Inflammatory macrophage treated with lipopolysaccharide for 4 hours (primary cell): ENCODE measurements around the gene SCYGR8.
"Not testable (repeated sequence)": the region's sequence is repeated elsewhere in the genome, so short reads cannot be mapped to it uniquely, and the experiment has no call there.

Source experiments
- DNase-seq: peaks from one replicate; pipeline ENCODE4 v3.0.0-alpha.2; 2020

The SCYGR8 gene, protein sequence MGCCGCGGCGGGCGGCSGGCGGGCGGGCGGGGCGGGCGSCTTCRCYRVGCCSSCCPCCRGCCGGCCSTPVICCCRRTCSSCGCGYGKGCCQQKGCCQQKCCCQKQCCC

DNA sequence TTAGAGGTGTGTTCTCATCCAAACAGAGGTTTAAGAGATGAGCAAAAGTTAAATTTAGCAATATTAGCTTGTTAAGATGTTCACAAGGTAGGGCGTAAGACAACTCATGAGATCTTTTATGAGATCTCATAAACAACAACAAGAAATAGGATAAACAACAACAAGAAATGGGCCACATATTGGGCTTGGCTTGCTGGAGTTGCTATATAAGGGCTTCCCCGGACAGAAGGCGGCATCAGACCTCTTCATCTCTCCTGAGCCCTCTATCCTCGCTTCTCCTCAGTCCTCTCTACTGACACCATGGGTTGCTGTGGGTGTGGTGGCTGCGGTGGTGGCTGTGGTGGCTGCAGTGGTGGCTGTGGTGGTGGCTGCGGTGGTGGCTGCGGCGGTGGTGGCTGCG is at the start of gene SCYGR8:
Gene SCYGR8, plus strand, starts transcription at position 301 of the 400 bp plus-strand sequence. Its CDS starts 0 bp downstream, at position 301.
- DNase-seq, result no peak

DNA sequence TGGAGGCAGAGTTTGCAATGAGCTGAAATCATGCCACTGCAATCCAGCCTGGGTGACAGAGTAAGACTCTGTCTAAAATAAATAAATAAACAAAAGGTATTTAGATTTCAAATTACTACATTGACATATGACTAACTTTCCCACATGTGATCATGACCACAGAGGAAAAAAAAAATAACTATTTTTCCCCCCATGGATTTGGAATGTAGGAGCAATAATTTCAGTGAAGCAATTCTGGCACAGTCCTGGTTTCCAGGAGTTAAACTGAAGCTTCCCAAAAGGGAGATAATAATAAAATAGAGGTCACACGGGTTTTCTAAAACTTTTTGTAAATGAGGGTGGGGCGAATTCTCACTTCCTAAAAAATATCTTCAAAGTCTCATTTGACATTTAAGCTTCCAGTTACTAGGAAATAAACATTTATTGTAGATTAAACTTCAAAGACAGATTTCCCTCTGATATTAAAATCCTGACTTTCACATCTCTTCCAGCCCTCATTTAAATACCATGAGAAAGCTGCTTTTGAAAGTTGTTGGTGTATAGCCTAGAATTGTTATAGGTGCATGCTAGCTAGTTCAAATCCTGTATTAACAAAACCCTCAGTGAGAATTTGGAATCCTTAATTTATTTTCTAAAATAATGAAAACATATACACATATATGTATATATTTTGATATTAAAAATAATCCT is 48.6 kb upstream of the SCYGR8 start:
- DNase-seq, result no peak

DNA sequence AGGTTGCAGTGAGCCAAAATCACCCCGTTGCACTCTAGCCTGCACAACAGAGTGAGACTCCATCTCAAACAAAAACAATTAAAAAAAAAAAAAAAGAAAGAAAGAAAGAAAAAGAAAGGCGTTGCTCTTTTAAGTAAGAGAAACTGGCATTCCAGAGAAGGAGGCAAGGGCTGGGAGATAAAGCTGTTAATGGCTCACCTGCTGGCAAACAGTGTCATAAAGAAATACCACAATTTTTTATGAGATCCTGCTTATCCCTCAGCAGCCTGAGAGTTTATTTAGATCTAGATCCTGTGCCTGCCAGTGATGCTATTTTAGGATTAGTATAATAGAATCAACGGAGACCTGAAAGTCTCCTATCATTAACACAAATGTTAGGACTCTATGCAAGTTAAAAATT is 44.1 kb upstream of the SCYGR8 start:
- DNase-seq, result no peak

DNA sequence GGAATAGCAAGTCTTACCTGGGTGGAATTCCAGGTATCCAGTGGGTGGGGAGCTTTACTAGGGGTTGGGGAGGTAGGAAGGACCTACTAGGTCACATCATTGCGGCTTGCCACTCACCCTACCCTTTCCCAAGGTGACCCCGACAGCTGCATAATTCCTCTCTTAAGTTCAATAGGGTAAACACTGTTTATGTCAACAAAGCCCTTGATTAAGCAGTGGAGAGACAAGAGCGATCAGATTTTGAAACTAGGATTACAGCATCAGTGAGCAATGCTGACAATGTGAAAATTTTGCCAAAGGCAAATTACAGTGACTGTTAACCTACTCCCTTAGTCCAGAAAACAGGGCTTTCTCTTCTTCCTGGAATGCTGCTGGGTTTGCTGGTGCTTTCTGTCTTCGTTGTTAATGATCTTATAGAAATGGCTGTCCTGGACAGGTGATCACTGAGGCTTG is 42.4 kb upstream of the SCYGR8 start:
- no peak for DNase-seq

DNA sequence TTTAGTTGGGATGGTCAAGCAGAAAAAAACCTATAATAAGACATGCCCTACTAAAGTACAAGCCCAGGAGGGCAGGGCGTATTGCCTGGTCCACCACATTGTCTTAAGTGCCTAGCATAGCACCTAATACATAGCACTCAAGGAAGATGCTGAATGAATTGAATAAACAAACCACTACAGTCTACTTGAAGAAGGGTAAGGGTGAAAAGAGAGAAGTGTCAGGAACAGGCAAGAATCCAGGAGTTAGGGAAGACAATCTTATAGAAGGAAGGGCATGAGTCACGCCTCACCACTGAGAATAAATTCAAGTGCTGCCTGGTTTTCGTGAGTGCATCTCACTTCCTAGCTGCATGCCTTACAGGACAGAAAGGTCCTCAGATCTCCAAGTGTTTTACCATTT is 41.7 kb upstream of the SCYGR8 start:
- no peak for DNase-seq

DNA sequence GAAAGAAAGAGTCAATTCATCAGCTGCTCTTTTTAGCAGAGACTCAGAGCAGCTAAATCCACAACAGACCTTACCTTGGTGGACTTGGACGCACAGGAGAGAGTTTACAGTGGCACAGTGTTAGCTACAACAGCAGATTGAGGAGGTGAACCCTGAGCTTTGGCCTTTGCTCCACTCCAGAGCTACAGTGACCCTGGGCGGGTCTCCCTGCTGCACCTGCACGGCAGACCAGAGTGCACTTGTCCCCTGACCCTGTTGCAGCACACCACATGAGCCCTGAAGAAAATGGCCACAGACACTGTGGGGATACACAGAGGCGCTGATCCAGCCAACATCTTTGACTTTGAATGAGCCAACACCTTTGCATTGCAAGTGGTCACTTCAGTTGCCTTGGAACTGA is 38.8 kb upstream of the SCYGR8 start:
- no peak for DNase-seq

DNA sequence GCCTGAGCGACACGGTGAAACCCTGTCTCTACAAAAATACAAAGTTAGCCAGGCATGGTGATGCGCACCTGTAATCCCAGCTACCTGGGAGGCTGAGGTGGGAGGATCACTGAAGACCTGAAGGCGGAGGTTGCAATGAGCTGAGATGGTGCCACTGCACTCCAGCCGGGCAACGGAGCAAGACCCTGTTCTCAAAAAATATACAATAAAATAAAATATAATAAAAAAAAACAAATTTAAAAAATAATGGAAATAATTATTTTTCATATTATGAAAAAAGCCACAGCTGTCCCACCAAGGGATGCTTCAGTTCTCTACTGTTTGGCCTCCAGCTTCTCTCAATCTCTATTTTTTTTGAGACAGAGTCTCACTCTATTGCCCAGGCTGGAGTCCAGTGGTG is 38.3 kb upstream of the SCYGR8 start:
- DNase-seq, result no peak

DNA sequence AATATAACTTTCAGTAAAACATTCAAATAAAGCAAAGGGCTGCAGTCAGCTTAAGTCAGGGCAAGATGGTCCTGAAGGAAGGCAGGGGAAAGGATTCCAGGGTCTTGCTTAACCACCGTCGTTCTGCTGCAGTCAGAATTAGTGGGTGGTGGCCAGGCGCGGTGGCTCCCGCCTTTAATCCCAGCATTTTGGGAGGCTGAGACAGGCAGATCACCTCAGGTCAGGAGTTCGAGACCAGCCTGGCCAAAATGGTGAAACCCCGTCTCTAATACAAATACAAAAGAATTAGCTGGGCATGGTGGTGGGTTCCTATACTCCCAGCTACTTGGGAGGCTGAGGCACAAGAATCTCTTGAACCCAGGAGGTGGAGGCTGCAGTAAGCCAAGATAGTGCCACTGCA is 34.7 kb upstream of the SCYGR8 start:
- DNase-seq, result no peak

DNA sequence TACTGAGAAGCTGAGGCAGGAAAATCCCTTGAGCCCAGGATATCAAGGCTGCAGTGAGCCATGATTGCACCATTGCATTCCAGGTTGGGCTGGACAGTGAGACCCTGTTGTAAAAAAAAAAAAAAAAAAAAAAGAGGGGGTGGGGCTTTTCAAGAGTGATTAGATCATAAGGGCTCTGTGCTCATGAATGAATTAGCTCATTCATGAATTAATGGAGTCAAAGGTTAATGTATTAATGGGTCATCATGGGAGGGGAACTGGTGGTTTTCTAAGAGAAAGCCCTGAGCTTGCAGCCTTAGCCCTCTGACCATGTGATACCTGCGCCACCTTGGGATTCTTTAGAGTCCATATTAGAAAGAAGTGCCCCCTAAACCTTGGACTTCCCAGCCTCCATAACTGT is 32.4 kb upstream of the SCYGR8 start:
- DNase-seq, result no peak

DNA sequence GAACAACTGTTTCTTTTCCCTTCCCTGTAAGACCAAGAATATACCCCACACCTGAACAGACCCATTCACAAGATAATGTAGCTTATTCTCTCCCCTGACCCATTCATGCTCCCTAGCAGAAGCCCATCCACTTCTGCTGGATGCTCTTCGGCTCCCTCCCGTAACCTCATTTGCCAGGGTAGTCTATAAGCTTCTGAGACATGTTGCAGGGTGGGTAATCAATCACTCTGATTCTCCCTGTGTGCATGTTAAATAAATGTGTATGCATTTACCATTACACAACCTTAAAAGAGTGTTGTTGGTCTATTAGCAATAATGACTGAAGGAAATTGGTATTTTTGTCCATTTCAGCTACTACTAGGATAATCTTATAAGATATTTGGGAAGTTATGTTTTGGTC is 29.2 kb upstream of the SCYGR8 start:
- no peak for DNase-seq

DNA sequence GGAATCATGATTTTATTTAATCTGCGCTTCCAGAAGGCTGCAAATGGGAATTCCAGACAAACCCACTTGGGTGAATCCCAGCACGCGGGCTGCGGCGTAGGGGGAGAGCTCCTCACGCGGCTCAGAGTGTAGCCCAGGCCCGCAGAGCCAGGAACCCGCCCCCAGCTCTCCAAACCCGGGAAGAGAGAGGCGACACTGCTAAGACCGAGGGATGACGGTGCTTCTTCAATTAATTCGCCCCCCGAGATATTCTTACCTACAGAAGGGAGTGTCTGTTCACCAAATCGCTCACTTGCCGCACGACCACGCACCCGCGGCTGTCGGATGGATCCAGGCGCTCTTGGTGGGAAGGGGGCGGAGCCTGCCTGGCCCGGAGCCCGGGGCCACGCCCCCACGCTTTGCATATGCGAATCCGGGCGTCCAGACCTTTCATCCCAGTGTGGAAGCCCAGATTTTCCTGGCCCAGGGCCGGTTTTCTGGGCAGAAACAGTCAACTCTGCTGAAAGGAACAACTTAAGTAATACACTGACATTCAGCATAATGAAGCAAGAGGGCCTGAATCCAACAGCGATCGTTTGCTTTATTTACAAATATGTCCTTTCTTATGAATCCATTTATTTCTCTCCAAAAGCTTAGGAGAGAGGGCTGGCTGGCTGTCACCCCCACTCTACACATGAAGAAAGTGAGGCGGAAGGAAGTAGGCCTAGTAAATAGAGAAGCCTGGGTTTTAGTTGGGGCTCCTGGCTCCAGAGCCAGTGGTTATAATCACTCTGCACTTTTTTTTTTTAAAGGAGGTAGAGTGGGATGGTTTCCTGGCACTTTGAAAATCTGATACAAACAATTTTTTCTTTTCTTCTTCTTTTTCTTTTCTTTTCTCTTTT is 27.8 kb upstream of the SCYGR8 start, which contains the start of gene SLC19A3:
Gene SLC19A3, minus strand, starts transcription at position 342 of the 881 bp plus-strand sequence. CDS start 15,710 bp downstream, outside the sequence.
- no peak for DNase-seq

DNA sequence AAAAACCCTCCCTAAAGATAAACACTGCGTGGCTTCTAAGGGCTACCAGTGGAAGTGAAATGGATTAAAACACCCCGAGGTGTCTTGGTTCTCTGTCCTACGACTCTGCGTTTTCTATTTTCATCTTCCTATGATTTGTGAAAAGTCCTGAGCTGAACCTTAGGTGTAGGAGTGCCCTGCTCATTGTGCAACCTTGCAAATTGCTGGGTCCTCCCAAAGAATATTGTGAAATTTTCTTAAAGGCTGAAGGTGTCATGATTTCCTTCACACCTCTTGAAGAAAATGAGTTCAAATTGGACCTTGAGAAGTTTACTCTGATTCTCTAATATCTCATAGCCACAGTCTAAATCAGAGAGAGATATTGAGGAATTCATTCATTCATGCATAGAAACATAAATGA is 26.1 kb upstream of the SCYGR8 start:
- DNase-seq, result no peak

DNA sequence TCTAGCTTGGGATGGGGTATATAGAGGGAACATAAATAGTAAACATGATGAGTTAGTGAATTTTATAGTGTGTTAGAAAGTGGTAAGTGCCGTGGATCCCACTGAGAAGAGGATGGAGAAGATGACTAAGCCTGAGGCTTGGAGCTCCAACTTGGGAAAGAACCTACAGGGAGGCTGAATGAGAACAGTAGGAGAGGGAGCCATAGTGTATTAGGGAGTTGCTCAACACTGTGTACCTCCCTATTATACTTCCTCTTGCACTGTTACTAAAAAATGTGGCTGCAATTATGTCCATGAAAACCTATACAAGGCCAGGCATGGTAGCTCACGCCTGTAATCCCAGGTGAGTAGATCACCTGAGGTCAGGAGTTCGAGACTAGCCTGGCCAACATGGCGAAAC is 25.0 kb upstream of the SCYGR8 start:
- peak; percentile 1 for DNase-seq

DNA sequence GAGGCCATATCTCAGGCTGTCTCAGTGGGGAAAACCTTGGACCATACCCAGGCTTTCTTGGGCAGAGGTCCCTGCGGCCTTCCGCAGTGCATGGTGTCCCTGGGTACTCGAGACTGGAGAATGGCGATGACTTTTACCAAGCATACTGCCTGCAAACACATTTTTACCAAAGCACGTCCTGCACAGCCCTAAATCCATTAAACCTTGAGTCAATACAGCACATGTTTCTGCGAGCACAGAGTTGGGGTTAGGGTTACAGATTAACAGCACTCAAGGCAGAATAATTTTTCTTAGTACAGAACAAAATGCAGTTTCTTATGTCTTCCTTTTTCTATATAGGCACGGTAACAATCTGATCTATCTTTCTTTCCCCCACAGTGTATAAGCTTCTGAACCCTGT is 22.9 kb upstream of the SCYGR8 start:
- DNase-seq, result not testable (repeated sequence)

DNA sequence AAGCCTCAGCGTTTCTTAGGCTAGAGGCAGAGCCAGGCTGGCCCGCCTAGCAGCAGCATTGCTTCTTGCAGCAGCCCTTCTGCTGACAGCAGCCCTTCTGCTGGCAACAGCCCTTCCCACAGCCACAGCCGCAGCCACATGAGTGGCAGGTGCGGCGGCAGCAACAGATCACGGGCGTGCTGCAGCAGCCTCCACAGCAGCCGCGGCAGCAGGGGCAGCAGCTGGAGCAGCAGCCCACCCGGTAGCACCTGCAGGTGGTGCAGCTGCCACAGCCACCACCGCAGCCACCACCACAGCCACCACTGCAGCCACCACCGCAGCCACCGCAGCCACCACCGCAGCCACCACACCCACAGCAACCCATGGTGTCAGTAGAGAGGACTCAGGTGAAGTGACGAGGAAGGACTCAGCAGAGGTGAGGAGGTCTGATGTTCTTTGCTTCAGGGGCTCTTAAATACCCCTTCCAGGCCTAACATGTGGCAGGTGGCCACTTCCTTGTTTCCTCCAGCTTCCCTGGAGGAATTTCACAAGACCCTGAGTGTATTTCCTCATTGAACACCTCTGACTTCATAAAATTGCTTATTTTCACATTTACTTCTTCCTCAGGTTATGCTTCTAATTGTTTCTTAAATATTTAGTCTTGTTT is 21.2 kb upstream of the SCYGR8 start, which contains the start of gene SCYGR6:
Gene SCYGR6, minus strand, starts transcription at position 364 of the 646 bp plus-strand sequence. Its CDS starts 0 bp downstream, at position 364.
- peak; percentile 19 for DNase-seq

DNA sequence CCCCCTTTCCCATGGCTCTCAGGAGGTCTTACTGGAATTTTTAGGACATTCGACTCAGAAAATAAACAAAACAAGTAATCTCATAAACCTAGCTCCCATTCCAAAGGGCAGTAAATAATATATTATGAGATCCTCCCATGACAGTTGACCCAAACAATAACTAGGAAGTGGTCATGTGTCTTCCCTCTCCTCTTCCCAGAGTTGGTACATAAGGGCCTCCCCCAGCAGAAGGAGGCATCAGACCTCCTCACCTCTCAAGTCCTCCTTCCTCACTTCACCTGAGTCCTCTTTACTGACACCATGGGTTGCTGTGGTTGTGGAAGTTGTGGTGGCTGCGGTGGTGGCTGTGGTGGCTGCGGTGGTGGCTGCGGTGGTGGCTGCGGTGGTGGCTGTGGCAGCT is 17.7 kb upstream of the SCYGR8 start, which contains the start of gene SCYGR7:
Gene SCYGR7, plus strand, starts transcription at position 301 of the 400 bp plus-strand sequence. Its CDS starts 0 bp downstream, at position 301.
- DNase-seq, result no peak

DNA sequence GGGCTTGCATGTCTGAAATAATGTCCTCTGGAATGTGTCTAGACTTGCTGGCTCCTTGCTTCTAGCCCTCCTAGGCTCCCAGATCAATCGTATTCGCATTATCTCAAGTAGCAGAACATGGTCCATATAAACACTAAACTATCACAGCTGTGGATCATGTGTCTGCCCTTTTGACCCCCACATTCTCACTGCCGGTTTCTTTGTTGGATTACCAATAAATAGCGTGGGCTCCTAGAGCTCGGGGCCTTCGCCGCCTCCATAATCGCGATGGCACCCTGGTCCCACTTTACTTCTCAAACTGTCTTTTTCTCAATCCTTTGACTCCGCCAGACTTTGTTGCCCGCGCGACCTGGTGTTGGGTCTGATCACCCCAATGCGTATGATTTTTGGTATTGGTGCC is 6.3 kb upstream of the SCYGR8 start:
- no peak for DNase-seq

DNA sequence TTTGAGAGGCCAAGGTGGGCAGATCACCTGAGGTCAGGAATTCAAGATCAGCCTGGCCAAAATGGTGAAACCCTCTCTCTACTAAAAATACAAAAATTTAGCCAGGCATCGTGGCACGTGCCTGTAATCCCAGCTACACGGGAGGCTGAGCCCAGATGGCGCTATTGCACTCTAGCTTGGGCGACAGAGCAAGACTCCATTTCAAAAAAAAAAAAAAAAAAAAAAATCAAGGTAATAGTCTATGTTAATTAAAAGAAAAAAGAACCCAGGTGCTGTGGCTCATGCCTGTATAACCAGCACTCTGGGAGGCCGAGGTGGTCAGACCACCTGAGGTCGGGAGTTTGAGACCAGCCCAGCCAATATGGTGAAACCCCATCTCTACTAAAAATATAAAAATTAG is 5.0 kb upstream of the SCYGR8 start:
- not testable (repeated sequence) for DNase-seq

DNA sequence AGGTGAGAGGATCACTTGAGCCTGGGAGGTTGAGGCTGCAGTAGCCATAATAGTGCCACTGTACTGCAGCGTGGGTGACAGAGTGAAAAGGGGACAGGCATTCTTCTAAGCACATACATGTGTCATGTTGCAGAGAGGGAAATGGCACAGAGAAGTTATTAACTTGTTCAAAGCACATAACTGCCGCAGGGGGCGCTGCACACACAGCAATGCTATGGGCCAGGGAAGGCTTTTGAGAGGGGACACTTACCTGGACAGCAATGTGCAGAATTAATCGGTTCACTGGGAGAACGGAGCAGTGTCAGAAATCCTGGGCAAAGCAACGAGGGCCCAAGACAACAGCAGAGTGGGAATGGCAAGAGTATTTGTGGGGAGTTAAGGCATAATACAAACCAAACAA is 2.4 kb downstream of the SCYGR8 start:
- no peak for DNase-seq

DNA sequence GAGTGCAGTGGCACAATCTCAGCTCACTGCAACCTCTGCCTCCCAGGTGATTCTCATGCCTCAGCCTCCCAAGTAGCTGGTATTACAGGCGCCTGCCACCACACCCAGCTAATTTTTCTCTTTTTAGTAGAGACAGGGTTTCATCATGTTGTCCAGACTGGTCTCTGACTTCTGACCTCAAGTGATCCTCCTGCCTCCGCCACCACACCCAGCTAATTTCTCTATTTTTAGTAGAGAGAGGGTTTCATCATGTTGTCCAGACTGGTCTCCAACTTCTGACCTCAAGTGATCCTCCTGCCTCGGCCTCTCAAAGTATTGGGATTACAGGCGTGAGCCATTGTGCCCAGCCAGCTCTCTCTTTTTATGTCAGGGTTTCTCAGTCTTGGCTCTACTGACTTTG is 10.6 kb downstream of the SCYGR8 start:
- not testable (repeated sequence) for DNase-seq

DNA sequence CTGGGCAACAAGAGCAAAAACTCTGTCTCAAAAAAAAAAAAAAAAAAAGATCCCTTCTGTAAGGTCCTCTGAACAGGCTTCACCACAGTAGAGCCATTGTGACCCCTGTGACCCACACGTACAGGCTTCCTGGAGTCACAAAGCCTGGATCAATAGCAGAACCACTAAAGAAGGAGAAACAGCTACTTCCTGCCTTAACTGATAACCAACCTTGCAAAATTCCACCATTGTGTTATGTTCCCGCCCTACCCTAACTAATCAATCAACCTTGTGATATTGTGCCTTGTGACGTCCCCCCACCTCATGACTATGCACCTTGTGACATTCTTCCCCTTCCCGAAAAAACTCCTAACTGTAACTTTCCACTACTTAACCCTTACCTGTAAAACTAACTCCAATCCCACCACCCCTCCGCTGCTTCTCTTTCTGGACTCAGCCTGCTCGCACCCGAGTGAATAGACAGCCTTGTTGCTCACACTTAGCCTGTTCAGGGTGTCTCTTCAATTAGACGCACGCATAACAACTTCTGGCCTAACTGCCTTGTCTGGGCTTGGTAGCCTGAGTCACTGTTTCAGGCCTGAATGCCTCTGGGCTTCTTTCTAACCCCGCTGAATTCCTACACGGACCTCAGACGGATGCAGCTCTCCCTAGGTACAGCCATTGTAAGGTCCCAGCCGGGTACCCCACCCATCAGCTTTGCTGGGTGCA is 13.9 kb downstream of the SCYGR8 start:
- no peak for DNase-seq

DNA sequence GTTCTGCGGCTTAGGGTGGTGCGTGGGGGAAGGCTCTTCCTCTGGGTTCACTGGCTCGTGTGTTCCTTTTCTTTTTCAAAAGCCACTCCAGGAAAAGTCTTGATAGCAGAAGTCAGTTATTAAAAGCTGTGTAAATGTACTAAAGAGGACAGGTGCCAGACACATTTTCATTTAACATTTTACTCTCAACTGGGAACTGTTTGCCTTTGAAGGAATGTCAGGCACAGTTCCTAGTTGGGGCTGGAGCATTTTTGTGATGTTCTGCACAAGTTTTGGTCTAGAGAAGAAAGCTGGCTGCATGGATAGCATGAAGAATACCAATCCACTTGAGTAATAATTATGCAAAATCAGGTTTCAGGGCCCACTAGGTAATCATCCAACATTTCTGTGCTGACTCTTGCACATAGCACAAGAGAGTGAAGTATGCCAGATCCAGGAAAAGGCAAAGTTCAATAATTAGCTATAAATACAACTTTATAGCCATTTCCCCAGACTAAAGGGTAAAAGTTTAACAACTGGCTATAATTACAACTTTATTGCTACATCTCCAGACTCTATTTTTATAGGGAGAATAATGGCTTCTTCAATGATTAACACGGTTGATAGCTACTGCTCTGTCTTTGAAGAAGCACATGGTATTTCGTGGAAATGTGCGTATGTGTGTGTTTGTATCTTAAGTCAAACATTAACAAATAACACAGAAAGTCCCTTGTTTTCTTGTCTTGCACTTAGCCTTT is 16.2 kb downstream of the SCYGR8 start:
- DNase-seq, result no peak
